ENCODE results near the gene ZSCAN2. TPM values are rescaled to one million over a fixed set of nuclear protein-coding genes. Genes with fewer than 3 reads are reported as not detected.

The ZSCAN2 gene
- total and polyA plus RNA-seq, 10 of the 15 experiments (the other 5 are each of a cell fraction or from before 2014, with no cell fraction given), result 2.7 to 13.2 (median 8.6) TPM

DNA sequence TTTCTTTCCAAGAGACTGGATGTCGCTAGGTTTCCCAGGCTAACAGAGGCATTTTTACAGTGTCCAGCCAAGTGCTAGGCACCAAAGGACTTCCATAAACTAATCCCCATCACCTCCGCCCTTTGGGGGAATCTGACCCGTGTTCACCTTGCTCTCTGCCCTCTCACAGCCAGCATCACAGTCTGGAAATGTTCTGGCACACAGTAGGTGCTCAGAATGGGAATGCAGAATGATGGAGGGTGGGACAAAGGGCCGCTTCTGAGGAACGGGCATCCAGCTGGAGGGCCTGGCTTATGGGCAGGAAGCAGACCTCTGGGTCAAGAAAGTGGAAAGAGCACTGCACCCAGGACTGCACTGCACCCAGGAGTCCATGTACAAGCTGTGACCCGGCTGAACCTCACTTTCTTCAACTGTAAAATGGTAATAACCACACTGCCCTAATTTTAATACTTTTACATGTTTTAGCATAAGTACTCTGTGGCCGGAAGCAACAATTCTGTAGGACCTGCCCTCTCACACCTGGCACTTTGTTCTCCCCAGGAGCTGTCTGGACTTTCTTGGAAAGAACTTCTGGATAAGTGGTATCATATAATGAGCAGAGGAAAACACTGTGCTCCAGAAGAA is 58.1 kb downstream of the ZSCAN2 start:
- H3K9me3 ChIP-seq (replicated peaks; ENCODE audit: control insufficient read depth, insufficient read depth, low read length), result no peaks in the 10 kb centered on the region
- H4K20me1 ChIP-seq (ENCODE audit: control insufficient read depth, insufficient read depth), result no peaks in the 10 kb centered on the region
- H3K36me3 ChIP-seq (ENCODE audit: control insufficient read depth in 2 of 2, insufficient read depth in 2 of 2, low read length in 1 of 2), result peaks cover 0 to 3% of the 10 kb centered on the region in 2 experiments; a peak in 1 of 4 replicates
- in situ Hi-C loops (cut with MboI), result no loop called here
- BruUV-seq (replicated peaks), result no TSS peak
- no peak overlapping the region for H3K4me3 ChIP-seq
- SMC1A ChIA-PET (ENCODE audit: uncharacterized antibody, unreplicated experiment), result interaction anchor here (0.8 to 1.5 kb wide), 6 partner anchors 9 to 85 kb away, joined by 3 to 5 read pairs (median 4); partner anchors contain the start of gene SEC11A
- H3K79me2 ChIP-seq (ENCODE audit: control insufficient read depth, insufficient read depth, low read length), result peaks cover 2% of the 10 kb centered on the region
- TF ChIP-seq ZNF24 (IDR thresholded peaks at IDR 0.05) (no peak), JUND (IDR thresholded peaks at IDR 0.05; ENCODE audit: low read depth, low read length) (no peak), KAT2A (conservative IDR thresholded peaks at IDR 0.05; ENCODE audit: control insufficient read depth, low read depth, low read length) (no peak), CHD4 (IDR thresholded peaks at IDR 0.05) (no peak), RB1 (IDR thresholded peaks at IDR 0.05; ENCODE audit: borderline replicate concordance) (no peak), PAX8 (IDR thresholded peaks at IDR 0.05) (no peak), MXI1 (IDR thresholded peaks at IDR 0.05; ENCODE audit: low read depth, low read length) (0 out of 2 replicates have a peak, but pooled peaks have one; percentile 24)
- CTCF ChIA-PET, result interaction anchor here (0.8 to 7.6 kb wide), 12 partner anchors 12 to 163 kb away, joined by 3 to 52 read pairs (median 4); partner anchors contain the start of genes SEC11A and ZSCAN2
- H3K4me1 ChIP-seq (ENCODE audit: control insufficient read depth, insufficient read depth, low read length), result peaks cover 16% of the 10 kb centered on the region
- no peaks in the 10 kb centered on the region for H3K27me3 ChIP-seq (replicated peaks in 1 of 2; ENCODE audit: control insufficient read depth in 2 of 2, insufficient read depth in 2 of 2, low read length in 1 of 2)
- H3K4me2 ChIP-seq (ENCODE audit: control insufficient read depth, insufficient read depth), result peak overlapping the region; percentile 88
- RAD21 ChIA-PET (ENCODE audit: unreplicated experiment), result interaction anchor here (1.2 to 2.2 kb wide), 3 partner anchors 98 to 219 kb away, joined by 4 to 6 read pairs (median 4); no protein-coding TSS in a partner anchor
- no peak for ATAC-seq
- peak overlapping the region; percentile 71 for H3K9ac ChIP-seq (ENCODE audit: control insufficient read depth, insufficient read depth, low read length)
- no peak overlapping the region for H3K27ac ChIP-seq (ENCODE audit: control insufficient read depth, insufficient read depth)
- H2AFZ ChIP-seq (ENCODE audit: control insufficient read depth, low read depth, low read length), result peak overlapping the region; percentile 70
- intact Hi-C loops (cut with micrococcal nuclease; ENCODE audit: unreplicated experiment), result no loop called here
- POLR2A ChIA-PET, result interaction anchor here (0.9 to 1.1 kb wide), 2 partner anchors 71 to 113 kb away, joined by 3 read pairs; no protein-coding TSS in a partner anchor
- 8% methylated on average over 7 of the region's 7 CpGs for WGBS (ENCODE audit: insufficient coverage, insufficient replicate concordance, low lambda C conversion rate, missing lambda C conversion rate)
- peak; percentile 71 for FAIRE-seq
- no peak for DNase-seq (ENCODE audit: low read depth, low spot score)

Measured in GM12878 (cell line).